ENCODE results near the gene GRAP.
"Not testable (repeated sequence)": the region's sequence is repeated elsewhere in the genome, so short reads cannot be mapped to it uniquely, and the experiment has no call there.

GRAP gene

GRCh38 chr17:19046782-19047375 lies at the start of gene GRAP:
GRAP (minus strand) TSS chr17:19046957; CDS start chr17:19046926, 31 bp downstream.
- not testable (repeated sequence) for H3K9me3 ChIP-seq (ENCODE audit: control insufficient read depth, insufficient read depth, low read length); H3K27me3 ChIP-seq (ENCODE audit: control insufficient read depth, insufficient read depth, low read length); H3K9ac ChIP-seq (ENCODE audit: low read depth, low read length); H3K36me3 ChIP-seq (ENCODE audit: control insufficient read depth, insufficient read depth, low read length); H3K4me1 ChIP-seq (ENCODE audit: control insufficient read depth, insufficient read depth, low read length); H3K4me3 ChIP-seq (ENCODE audit: low read depth, low read length)

GRCh38 chr17:19093684-19094438 lies 47.1 kb upstream of the GRAP start:
- not testable (repeated sequence) for H3K4me1 ChIP-seq (ENCODE audit: control insufficient read depth, insufficient read depth, low read length); H3K36me3 ChIP-seq (ENCODE audit: control insufficient read depth, insufficient read depth, low read length); H3K4me3 ChIP-seq (ENCODE audit: low read depth, low read length); H3K27me3 ChIP-seq (ENCODE audit: control insufficient read depth, insufficient read depth, low read length); H3K9me3 ChIP-seq (ENCODE audit: control insufficient read depth, insufficient read depth, low read length); H3K9ac ChIP-seq (ENCODE audit: low read depth, low read length)

- not testable (repeated sequence) for H3K36me3 ChIP-seq (ENCODE audit: control insufficient read depth, insufficient read depth, low read length); H3K27me3 ChIP-seq (ENCODE audit: control insufficient read depth, insufficient read depth, low read length); H3K4me3 ChIP-seq (ENCODE audit: low read depth, low read length); H3K4me1 ChIP-seq (ENCODE audit: control insufficient read depth, insufficient read depth, low read length); H3K9ac ChIP-seq (ENCODE audit: low read depth, low read length); H3K9me3 ChIP-seq (ENCODE audit: control insufficient read depth, insufficient read depth, low read length)
Observed at GRCh38 chr17:19092737-19093683, 46.3 kb upstream of the GRAP start.

GRCh38 chr17:19090058-19090772 lies 43.5 kb upstream of the GRAP start:
- H3K4me1 ChIP-seq (ENCODE audit: control insufficient read depth, insufficient read depth, low read length); H3K27me3 ChIP-seq (ENCODE audit: control insufficient read depth, insufficient read depth, low read length); H3K9ac ChIP-seq (ENCODE audit: low read depth, low read length); H3K36me3 ChIP-seq (ENCODE audit: control insufficient read depth, insufficient read depth, low read length); H3K9me3 ChIP-seq (ENCODE audit: control insufficient read depth, insufficient read depth, low read length); H3K4me3 ChIP-seq (ENCODE audit: low read depth, low read length): not testable (repeated sequence)

- not testable (repeated sequence) for H3K27me3 ChIP-seq (ENCODE audit: control insufficient read depth, insufficient read depth, low read length); H3K9me3 ChIP-seq (ENCODE audit: control insufficient read depth, insufficient read depth, low read length); H3K36me3 ChIP-seq (ENCODE audit: control insufficient read depth, insufficient read depth, low read length); H3K9ac ChIP-seq (ENCODE audit: low read depth, low read length); H3K4me3 ChIP-seq (ENCODE audit: low read depth, low read length); H3K4me1 ChIP-seq (ENCODE audit: control insufficient read depth, insufficient read depth, low read length)
Observed at GRCh38 chr17:19088804-19089685, 42.3 kb upstream of the GRAP start.

GRCh38 chr17:19077386-19077785 lies 30.6 kb upstream of the GRAP start:
- H3K4me3 ChIP-seq (ENCODE audit: low read depth, low read length); H3K36me3 ChIP-seq (ENCODE audit: control insufficient read depth, insufficient read depth, low read length): not testable (repeated sequence)

GRCh38 chr17:19076398-19077192 lies 29.8 kb upstream of the GRAP start:
- not testable (repeated sequence) for H3K9ac ChIP-seq (ENCODE audit: low read depth, low read length); H3K9me3 ChIP-seq (ENCODE audit: control insufficient read depth, insufficient read depth, low read length); H3K36me3 ChIP-seq (ENCODE audit: control insufficient read depth, insufficient read depth, low read length); H3K27me3 ChIP-seq (ENCODE audit: control insufficient read depth, insufficient read depth, low read length); H3K4me3 ChIP-seq (ENCODE audit: low read depth, low read length); H3K4me1 ChIP-seq (ENCODE audit: control insufficient read depth, insufficient read depth, low read length)

More at GRCh38 chr17:19077386-19077785, 30.6 kb upstream of the GRAP start:
- H3K9me3 ChIP-seq (ENCODE audit: control insufficient read depth, insufficient read depth, low read length); H3K27me3 ChIP-seq (ENCODE audit: control insufficient read depth, insufficient read depth, low read length); H3K9ac ChIP-seq (ENCODE audit: low read depth, low read length); H3K4me1 ChIP-seq (ENCODE audit: control insufficient read depth, insufficient read depth, low read length): not testable (repeated sequence)

- not testable (repeated sequence) for H3K9me3 ChIP-seq (ENCODE audit: control insufficient read depth, insufficient read depth, low read length); H3K4me1 ChIP-seq (ENCODE audit: control insufficient read depth, insufficient read depth, low read length); H3K36me3 ChIP-seq (ENCODE audit: control insufficient read depth, insufficient read depth, low read length); H3K4me3 ChIP-seq (ENCODE audit: low read depth, low read length); H3K9ac ChIP-seq (ENCODE audit: low read depth, low read length); H3K27me3 ChIP-seq (ENCODE audit: control insufficient read depth, insufficient read depth, low read length)
Observed at GRCh38 chr17:19070318-19071168, 23.8 kb upstream of the GRAP start.

GRCh38 chr17:19064378-19064777 lies 17.6 kb upstream of the GRAP start:
- H3K36me3 ChIP-seq (ENCODE audit: control insufficient read depth, insufficient read depth, low read length); H3K4me1 ChIP-seq (ENCODE audit: control insufficient read depth, insufficient read depth, low read length); H3K27me3 ChIP-seq (ENCODE audit: control insufficient read depth, insufficient read depth, low read length); H3K4me3 ChIP-seq (ENCODE audit: low read depth, low read length); H3K9me3 ChIP-seq (ENCODE audit: control insufficient read depth, insufficient read depth, low read length); H3K9ac ChIP-seq (ENCODE audit: low read depth, low read length): not testable (repeated sequence)

Measured in iPS-15b (cell line).